Activated CD4-positive, alpha-beta T cell treated with anti-CD3 and anti-CD28 coated beads, Interleukin-2, Interleukin-4, amounts not matched to agents 100 ng/mL and 50 ng/mL, durations not matched to agents 16 hours and 8 hours (primary cell): ENCODE measurements around the gene TMPRSS7.

Experiments
- DNase-seq: peaks from one replicate; pipeline ENCODE4 v3.0.0-alpha.2; 2020; ENCODE audit warnings: low spot score

The TMPRSS7 gene

DNA sequence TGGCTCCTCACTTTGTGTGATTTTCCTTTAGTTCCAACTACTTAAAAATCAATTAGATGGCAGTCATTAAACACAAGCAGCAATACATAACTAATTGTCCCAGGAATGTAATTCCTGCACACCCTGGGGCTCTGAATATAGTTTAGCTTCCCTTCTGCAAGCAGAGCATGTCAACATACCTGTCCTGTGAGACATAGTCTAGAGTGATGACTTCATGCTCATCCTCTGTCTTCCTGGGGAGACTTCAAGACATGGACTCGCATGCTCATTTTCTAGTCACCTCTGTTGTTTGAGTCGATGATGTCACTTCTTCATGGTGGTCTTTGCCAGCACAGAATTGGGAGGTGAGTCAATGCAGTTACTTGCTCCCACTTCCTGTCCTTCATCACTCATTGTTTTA, 67.4 kb downstream of the TMPRSS7 start:
- DNase-seq: no peak

DNA sequence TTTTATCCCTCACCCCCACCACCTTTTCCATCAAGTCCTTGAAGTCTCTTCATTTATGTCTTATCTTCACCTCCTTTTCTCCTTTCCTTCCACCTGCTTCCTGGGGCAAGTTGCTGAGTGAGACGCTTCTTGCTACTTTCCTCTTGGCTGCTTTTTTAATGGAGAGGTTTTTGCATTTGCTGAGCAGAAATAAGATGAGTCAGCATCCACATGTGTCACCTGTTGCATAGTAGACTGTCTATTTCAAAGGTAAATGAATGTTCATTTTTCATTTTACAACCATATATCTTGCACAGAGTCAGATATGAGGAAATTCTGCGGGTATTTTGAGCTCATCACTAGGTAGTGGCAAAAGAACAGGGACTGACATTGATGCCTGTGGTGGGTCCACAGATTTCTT, 70.2 kb downstream of the TMPRSS7 start:
- DNase-seq: no peak

DNA sequence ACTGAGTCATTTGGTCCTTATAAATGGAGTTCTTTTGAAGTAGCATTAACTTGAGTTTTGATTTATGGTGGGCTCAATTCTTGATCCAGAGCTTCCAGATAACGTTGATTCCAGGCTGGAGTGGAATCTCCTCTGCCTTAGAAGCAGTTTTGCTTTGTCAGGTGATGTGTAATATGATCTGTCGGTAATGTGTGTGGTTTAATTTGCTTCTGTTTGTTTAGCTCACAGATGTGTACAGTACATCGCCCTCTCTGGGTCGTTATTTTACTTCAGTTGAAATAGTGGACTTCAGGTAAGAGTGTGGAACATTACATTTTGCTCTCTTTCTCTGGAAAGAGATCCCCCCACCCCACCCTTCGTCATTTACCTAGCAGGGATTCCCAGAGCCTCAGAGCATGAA, 74.8 kb downstream of the TMPRSS7 start:
- DNase-seq: no peak

DNA sequence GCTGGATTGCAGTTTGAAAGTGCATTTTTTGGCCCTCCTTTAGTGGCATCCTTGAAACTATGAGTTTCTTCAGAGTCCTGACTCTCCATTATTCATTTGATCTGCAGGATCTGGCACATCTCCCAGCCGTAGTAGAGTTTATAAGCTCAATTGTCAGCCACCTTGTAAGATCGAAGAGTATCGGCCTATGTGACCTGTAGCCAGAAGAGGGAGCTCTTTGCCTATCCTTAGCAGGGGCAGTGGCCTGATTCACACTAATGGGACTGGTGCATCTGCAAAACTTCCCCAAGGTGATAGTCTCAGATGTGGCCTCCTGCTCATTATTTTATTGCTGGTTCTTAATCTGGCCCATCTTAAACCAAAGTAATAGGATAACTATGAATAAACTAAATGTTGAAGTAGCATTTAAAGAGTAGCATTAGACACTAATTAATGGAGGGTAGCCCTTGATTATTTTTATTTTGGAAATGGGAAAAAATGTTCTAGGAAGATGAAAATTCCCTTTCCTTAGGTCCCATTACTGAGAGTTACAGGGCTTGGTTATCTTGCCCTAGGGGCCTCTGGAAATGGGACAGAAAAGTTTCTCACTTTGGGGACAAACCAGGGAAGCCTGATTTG, 77.4 kb downstream of the TMPRSS7 start:
- DNase-seq: peak; percentile 74

DNA sequence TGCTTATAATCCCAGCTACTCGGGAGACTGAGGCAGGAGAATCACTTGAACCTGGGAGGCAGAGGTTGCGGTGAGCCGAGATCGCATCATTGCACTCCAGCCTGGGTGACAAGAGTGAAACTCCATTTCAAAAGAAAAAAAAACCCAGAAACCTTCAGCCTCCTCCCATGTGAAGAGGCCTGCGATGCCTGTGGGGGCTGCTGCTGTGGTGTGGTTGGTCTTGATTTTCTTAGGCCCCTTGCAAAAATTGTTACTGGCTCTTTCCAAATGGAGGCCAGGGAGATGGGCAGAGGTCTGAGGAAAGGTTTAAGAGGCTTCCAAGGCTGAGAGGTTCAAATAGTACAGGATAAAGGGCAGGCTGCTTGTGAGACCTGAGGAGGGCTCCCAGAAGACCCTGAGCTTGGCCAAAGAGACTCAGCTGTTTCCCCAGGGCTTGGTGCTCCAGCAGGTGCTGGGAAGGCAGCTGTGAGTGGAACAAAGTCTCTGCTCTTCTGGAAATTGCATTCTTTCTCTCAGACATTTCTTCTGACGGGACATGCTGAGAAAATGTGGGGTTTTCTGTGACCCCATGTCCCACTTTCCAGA, 80.1 kb downstream of the TMPRSS7 start:
- no peak for DNase-seq

DNA sequence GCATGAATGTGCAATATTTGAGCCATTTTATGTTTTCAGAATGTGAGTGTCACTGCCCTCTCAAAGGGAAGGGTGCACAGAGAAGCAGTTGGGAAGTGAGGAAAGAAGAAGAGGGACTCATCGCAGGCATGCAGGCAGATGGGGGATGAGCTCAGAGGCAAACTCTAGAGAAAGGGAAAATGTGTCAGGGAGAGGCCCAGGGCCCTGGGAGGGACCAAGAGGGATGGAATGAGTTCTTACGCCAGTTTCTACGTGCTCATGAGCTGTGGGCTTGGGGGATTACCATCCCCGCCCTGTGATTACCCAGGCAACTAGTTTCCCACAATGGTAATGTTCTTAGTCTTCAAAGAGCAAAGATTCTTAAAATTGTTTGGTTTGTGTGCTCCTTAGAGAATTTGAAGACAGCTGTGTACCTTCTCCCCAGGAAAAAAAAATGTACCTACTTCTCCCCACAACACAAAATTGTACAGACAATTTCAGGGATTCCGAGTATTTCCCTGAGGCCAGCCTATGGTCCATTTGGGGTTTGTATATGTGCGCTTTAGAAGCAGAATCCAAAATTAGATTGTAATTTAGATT, 80.7 kb downstream of the TMPRSS7 start:
- no peak for DNase-seq

DNA sequence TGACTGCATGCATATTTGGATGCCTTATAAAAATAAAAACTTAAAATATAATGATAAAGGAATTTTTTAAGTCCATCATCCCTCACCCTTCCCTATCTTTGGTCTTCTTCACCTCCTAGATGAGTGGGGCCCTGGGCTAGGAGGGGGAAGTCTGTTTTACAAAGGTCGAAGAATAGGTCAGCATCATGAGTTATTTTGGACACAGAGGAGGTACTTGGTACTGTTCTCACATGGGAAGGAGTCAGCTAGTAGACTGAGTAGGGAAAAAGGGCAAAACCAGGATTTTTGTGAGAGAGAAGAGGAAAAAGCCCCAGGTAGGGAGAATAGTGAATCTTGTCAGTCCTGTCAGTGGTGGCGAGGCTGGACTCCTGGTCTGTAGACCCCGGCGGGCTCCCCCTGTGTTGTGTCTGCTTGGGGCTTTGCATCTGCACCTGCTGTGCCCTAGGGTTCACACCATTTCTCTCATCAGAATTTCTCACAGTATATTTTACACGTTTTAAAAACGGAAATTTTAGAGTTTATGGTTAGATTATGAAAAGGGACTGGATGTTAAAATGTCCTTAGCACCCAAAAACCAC, 81.4 kb downstream of the TMPRSS7 start:
- DNase-seq: no peak

DNA sequence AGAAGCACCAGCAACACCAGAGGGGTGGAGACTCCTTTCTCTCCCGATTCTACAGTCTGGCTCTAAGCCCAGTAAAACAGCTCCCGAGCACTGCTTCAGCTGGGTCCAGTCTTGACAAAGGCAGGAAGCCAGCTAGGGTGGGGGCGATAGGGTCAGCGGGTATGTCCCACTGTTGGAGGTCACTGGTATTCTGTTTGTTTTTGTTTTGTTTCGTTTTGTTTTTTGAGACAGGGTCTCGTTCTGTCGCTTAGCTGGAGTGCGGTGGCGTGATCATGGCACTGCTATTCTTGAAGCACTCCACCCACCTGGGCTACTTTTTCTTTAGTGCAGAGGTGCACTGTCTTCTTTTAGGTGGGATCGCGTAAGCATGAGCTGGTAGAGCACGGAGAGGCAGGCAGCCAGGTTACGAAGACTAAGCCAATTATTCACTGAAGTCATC, 82.2 kb downstream of the TMPRSS7 start:
- DNase-seq: no peak

DNA sequence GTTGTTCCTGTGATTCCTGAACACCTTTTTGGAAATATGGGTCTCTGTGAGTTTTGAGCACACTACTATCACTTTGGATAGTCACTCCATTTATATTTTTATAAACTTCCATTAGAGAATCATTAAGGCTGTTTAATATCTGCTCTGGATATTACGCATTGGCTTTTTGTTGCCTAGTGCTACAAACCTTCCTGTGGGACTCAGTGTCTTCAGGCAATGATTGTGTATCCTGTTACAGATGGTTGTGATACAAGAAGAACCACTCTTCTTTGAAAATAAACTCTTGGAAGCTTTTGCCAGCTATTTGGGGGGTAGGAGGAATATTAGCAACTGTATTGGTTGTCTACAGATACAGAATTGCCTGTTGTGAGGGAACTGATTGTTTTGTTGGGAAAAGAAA, 82.9 kb downstream of the TMPRSS7 start:
- no peak for DNase-seq

DNA sequence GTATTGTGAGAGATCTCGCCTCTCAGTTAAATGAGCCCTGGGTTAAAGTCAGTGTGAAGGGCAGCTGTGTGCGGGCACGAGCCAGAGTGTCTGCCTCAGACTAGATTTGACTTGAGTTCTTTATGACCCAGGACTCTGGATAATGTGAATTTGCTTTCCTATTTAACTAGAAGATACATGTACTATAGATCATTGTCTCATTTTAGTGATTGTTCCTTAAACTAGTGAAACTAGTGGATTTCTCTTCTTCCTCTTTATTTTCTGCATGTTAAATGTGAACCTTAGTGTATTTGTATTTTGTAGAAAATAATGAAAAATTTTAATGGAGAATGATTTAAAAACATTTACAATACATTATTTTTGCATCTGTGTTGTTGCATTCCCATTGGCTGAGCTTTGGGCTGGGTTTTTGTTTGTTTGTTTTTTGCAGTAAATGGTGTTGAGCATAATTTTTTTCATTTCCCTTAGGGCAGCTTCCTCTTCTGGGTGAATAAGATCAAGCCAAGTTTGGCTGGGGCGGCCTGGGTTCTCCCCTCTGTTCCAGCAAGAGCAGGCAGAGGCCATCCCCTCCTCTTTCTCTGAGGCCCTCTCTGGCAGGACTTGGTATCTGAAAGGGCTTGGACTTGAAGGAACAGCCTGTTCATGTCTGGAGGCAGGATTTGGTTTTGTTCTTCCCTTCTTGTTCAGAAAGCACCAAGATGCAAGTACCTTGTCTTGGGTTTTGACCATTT, 83.5 kb downstream of the TMPRSS7 start:
- DNase-seq: no peak

DNA sequence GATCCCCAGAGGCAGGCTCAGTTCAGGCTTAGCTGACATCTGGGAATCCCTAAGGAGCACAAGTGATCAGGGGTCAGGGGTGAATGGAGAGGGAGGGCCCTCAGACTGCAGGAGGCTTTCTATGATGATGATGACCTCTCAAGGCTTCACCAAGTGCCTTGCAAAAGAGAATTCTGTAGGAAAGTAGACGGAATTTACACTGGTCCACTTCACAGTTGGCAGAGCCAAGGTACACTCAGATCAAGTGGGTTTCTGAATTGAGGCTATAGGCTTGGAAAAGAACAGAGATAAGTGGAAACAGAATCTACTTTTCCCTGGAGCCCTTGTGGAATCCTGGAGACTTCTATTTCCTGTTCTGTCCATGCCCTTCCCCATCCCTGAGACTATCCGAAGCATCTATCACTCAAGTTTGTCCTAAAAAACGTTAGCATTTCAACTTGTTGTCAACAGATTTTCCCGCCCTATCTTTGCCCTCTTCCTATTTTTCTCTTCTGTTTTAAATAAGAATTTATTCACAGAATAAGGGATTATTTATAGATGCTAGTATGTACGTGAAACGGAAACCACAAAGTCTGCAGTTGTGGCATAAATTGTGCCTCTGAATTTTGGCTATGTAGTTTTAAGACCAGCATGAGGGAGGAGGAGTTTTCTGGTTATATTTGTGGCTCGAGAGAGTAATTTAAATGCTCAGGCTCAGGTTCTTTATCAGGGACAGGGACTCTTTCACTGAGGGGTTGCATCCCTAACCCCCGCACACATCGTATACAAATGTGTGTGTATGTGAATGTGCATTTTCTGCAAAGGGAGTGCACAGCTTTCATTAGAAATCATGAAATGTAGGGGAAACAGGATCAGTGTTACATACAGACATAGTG, 85.7 kb downstream of the TMPRSS7 start:
- DNase-seq: no peak

DNA sequence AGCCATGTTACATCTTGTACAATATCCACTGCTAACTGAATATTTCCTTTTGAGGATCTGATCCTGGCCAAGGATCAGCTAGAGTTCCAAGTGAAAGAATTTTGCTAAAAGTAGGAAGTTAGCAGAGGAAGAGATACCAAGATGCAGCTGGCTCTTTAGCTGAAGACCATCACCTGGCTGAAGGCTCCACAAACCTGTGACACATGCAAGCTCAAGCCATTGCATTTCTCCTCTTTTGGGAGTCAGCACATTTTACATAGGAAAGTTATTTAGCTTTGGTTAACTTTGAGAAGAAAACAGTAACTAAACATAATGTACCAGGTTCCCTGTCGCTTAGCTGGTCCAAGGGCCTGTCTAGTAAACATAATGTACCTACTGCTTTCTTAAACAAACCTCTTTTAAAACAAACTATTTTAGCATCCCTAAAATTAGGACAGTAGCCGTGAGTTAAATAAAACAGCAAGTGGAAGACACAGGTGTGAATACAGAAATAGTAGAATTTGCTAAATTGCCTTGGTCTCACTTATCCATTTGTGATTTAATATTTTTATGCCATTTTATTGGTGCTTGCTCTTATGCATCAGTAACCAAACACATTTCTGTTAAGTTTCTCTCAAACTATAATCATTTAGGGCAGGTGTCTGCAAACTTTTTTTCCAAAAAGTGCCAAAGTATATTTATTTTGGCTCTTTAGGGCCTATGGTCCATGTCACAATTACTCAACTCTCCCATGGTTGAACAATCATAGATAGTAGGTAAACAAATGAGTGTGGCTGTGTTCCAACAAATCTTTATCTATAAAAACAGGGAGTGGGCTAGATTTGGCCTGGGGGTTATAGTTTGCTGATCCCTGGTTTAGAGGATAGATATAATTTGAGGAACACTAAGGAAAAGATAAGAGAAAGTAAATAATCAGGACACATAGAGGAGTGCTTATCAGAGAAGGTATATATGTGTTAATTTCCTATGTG, 87.3 kb downstream of the TMPRSS7 start:
- DNase-seq: no peak

DNA sequence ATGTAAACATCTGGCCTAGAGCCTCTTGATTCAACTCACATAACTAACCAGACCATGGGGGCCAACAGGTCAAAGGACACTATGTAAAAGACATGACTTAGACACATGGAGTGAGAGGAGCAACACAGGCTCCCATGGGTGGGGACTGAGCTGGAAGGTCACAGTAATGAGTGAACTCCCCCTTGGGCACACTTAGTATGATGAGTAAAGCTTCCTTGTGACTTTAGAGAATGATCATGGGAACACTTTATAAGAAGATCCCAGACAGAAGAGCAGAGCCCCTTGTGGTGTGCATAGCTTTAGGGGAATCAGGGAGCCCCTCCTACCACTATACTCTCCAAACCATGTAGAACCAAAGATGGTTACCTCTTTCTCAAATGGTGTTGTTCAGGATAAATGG, 88.3 kb downstream of the TMPRSS7 start:
- no peak for DNase-seq

DNA sequence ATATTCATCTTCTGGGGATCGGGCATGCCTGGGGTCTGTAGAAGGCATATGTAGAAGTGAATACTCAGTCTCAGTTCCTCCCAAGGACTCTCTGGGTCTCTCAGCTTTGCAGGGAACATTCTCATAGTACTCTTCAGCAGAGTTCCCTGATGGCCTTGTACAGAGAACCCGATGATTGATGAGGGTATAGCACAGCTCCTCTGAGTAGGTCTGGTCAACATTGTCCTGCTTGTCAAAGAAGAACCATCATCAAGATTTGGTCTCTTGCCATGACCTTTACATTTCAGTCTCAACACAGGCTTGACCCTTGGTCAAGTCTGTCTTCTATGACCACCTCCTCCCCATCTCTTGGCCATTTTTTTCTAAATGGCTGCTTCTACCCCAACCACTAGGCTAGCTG, 89.0 kb downstream of the TMPRSS7 start:
- DNase-seq: no peak

DNA sequence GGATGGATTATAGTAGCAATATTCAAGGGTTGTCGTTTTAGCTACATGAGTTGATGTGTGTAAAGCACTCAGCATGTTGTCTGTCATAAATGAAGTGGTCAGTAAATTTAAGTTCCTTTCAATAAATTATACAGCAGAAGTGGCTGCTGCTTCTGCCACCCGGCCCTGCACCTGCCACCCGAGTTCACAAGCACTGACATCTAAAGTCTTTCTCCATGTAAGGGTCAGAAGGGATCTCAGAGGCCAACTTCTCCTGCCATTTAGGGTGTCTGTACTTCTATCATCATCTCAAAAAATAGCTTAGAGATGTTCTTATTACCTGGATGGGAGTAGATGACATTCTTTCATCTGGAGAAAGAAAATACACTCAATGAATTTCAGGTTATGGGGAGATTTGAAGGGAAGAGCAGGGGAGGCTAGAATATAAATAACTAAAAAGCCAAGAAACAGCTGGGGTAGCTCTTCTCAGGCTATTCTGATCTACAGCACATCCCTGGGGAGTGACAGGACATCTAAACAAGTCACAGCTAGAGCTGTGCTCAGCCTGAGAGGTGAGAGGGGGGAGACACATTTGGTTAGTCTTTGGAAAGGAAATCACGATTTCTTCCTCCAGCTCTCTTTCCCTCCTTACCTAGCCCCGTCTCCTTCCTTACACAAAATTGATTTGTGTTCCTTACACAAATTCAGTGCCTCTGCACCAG, 90.5 kb downstream of the TMPRSS7 start:
- DNase-seq: no peak

DNA sequence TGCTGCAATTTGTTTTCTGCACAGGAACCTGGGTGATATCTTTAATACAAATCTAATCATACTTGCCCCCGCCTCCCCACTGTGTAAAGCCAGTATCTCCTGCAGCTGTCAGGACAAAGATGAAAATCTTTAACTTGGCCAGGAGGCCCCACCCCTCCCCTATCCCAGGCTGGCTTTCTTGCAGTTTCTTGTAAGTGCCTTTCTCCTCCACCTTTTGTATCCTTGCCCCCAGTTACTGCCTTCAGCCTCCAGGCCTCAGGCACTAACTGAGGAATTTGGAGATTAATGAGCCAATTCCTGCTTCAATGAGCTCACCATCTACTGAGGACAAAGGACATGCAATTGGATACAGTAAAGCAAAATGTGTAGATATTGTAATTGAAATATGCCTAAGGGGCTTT, 92.0 kb downstream of the TMPRSS7 start:
- DNase-seq: no peak

DNA sequence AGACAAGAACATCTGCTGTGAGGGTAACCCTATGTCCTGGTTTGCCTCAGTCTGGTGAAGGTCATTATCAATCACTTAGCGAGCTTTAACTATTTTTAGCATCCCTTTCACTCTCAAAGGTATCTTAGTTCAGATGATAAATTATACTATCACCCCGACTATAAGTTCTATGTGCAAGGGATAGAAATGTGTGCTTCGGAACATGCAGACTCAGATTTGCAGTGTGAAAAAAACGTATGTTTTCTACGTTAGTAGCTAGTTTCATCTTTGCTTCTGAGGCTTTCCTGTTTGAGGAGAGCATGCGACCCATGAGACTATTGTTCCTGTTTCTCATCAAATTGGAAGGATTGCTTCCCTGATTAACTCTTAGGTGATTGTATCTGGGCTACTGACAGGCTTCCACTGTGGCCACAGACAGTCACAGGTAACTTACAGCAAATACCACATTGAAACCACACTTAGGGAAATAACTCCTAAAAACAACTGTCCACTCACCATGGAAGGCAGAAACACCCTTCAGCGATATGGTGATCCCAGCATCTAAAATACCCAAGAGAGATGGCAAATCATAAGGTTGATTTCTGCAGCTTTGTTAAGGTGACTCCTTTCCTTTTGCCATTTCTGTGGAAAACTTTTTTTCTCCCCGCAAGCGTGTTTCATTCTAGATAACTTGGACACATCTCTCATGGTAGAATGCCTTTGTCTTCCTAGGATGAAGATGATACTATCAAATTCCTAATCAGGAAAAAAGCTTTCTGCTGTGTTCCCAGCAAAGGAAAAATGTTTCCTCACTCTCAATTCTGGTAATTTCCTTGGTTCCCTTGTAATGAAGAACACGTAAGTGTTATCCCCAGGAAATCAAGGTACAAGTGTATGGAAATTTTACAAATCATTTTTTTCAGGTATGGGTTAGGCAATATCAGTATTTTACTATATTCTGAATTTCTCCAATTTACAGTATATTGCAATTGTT, 93.3 kb downstream of the TMPRSS7 start:
- peak; percentile 25 for DNase-seq

DNA sequence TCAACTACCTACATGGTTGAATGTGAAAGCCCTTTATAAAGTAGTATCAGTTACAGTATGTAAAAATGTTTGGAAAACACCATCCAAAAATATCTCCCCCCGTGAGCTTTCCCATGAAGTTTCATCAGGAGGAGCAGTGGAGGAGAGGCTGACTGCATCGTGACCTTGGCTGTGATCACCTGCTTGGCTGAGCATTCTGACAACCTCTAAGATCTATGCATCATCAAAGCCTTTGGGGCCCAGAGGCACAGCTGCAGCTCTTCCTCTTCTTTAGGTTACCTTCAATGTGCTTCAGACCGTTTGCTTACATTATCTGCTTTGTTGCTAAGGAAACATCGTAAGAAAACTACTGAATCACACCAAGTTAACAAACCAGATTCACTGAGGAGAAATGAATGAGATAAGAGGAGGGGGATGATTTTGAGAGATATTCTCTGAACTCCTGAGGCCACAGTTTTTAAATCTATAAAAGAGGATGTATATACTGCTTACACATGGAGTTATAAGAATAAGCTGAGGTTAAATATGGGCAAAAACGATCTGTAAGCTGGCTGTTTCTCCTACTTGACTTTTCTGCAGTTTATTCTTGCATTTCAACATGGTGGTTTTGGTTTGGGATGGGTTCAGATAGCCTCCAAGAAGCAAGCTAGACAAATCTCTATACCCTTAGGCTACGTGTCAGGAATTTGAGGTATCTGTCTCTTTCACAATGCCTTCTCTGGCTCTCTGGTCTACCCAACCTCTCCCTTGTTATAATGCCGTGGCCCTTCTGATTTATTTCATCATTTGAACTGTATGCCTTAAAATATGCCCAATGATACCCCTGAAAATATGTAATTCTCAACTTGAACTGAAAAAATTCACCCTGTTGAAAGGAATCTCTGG, 94.5 kb downstream of the TMPRSS7 start:
- peak; percentile 48 for DNase-seq
